ENCODE data around the gene TALDO1.

DNA sequence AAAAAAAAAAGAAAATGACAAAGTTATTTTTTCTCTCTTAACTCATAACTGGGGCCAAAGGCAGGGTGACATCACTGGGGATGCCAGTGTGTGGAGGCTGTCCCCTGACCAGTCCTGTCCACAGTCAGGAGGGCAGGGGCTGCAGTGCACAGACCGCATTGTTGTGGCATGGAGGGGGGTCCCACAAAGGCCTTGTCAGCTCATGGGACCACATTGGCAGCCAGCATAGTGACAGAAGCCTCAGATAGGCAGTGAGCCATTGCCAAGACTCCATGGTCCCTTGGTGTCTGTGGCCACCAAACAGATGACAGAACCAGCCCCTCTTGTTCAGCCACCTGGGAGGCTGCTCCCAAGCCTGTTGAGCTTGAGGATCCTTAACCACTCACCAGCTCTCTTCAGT is 47.5 kb upstream of the TALDO1 start:
- TF ChIP-seq POLR2A (IDR thresholded peaks at IDR 0.05; ENCODE audit: control extremely low read depth in 1 of 2, low read depth in 2 of 2, low read length in 2 of 2) = no peak
- TF ChIP-seq, protein P1, sequence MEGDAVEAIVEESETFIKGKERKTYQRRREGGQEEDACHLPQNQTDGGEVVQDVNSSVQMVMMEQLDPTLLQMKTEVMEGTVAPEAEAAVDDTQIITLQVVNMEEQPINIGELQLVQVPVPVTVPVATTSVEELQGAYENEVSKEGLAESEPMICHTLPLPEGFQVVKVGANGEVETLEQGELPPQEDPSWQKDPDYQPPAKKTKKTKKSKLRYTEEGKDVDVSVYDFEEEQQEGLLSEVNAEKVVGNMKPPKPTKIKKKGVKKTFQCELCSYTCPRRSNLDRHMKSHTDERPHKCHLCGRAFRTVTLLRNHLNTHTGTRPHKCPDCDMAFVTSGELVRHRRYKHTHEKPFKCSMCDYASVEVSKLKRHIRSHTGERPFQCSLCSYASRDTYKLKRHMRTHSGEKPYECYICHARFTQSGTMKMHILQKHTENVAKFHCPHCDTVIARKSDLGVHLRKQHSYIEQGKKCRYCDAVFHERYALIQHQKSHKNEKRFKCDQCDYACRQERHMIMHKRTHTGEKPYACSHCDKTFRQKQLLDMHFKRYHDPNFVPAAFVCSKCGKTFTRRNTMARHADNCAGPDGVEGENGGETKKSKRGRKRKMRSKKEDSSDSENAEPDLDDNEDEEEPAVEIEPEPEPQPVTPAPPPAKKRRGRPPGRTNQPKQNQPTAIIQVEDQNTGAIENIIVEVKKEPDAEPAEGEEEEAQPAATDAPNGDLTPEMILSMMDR (IDR thresholded peaks at IDR 0.05; ENCODE audit: control extremely low read depth in 1 of 3, insufficient read depth in 1 of 3, low read depth in 1 of 3, low read length in 3 of 3) = no peak

Measured in H1 (cell line).